ENCODE results near the gene WDR55. TPM values are rescaled to one million over a fixed set of nuclear protein-coding genes. Genes with fewer than 3 reads are reported as not detected.

The WDR55 gene
- total and polyA plus RNA-seq, 2 of the 8 experiments (the other 6 are each of a cell fraction or from before 2014, with no cell fraction given): 15.3 to 22.7 TPM

- TF ChIP-seq CTBP2 (IDR thresholded peaks at IDR 0.05; ENCODE audit: borderline replicate concordance, insufficient read depth, insufficient read length, low read length): peak; percentile 55
- TF ChIP-seq E2F6 (IDR thresholded peaks at IDR 0.05): no peak
- no peak for TF ChIP-seq NANOG (IDR thresholded peaks at IDR 0.05; ENCODE audit: insufficient read depth, low read depth, low read length, poor library complexity, severe bottlenecking)
- TF ChIP-seq CHD2 (IDR thresholded peaks at IDR 0.05; ENCODE audit: low read length): no peak; the same call in 1 of the 2 replicates
- TF ChIP-seq KDM1A (IDR thresholded peaks at IDR 0.05; ENCODE audit: borderline replicate concordance, low read length): no peak
- TF ChIP-seq CHD1 (IDR thresholded peaks at IDR 0.05; ENCODE audit: low read depth, low read length): no peak
- TF ChIP-seq SAP30 (IDR thresholded peaks at IDR 0.05; ENCODE audit: insufficient read depth, insufficient replicate concordance, low read length): peak; percentile 92
- peak; percentile 78 to 79; a peak in 2 of 4 replicates for TF ChIP-seq SIN3A (conservative IDR thresholded peaks at IDR 0.05 in 1 of 2, IDR thresholded peaks at IDR 0.05 in 1 of 2; ENCODE audit: low read depth in 1 of 2, low read length in 2 of 2)
Observed at GRCh38 chr5:140664359-140665119, at the start of gene WDR55 (continued).

Measured in H1 (cell line).